NB4 (cell line): ENCODE results near the gene ZSCAN16.

Source experiments
- DNase-seq: peaks from one replicate; pipeline ENCODE4 v3.0.0; 2010; ENCODE audit warnings: low read depth
- H3K4me3 ChIP-seq: one replicate; pipeline ENCODE4 v1.5.1; 2011; ENCODE audit warnings: mild to moderate bottlenecking, low read depth, low read length, moderate library complexity
- MAX ChIP-seq: IDR thresholded peaks from 2 replicates; pipeline ENCODE4 v1.6.1; 2011; ENCODE audit warnings: low read depth, low read length
- MYC ChIP-seq: IDR thresholded peaks from 2 replicates; pipeline ENCODE4 v1.6.1; 2011; ENCODE audit warnings: low read depth, low read length
- POLR2A ChIP-seq: IDR thresholded peaks from 2 replicates; pipeline ENCODE4 v1.6.1; 2011; ENCODE audit warnings: mild to moderate bottlenecking; ENCODE audit not compliant: insufficient read length; ENCODE audit errors: extremely low read depth
- TF ChIP-seq, protein P1 (sequence below): IDR thresholded peaks from one replicate; pipeline ENCODE4 v1.5.1; 2012; ENCODE audit warnings: low read depth, low read length

Gene ZSCAN16

DNA sequence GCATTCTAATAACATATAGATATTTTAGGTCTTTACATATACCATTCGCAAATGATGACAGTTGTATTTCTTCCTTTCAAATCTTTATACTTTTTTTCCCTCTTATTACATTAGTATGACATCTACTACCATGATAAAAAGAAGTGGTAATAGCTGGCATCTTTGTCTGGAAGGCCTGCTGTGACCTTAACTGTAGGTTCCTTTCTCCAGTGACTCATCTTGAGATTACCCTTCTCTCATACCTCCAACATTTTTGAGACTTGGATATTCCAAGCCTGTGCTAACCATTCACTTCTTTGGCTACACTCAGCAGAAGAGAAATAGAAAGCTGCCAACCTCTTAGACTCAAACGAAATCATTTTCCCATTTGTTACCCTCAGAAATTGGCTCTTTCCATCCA, 47.6 kb downstream of the ZSCAN16 start:
- no peak for DNase-seq
- H3K4me3 ChIP-seq, result no peak overlapping the region
- TF ChIP-seq, protein P1, sequence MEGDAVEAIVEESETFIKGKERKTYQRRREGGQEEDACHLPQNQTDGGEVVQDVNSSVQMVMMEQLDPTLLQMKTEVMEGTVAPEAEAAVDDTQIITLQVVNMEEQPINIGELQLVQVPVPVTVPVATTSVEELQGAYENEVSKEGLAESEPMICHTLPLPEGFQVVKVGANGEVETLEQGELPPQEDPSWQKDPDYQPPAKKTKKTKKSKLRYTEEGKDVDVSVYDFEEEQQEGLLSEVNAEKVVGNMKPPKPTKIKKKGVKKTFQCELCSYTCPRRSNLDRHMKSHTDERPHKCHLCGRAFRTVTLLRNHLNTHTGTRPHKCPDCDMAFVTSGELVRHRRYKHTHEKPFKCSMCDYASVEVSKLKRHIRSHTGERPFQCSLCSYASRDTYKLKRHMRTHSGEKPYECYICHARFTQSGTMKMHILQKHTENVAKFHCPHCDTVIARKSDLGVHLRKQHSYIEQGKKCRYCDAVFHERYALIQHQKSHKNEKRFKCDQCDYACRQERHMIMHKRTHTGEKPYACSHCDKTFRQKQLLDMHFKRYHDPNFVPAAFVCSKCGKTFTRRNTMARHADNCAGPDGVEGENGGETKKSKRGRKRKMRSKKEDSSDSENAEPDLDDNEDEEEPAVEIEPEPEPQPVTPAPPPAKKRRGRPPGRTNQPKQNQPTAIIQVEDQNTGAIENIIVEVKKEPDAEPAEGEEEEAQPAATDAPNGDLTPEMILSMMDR, result no peak
- no peak for TF ChIP-seq MYC
- no peak for TF ChIP-seq POLR2A
- no peak for TF ChIP-seq MAX

GRCh38 chr6:28176373-28176772, 52.0 kb downstream of the ZSCAN16 start:
- no peak overlapping the region for H3K4me3 ChIP-seq
- TF ChIP-seq MAX (no peak), POLR2A (no peak), MYC (no peak)
- TF ChIP-seq, protein P1, result no peak
- no peak for DNase-seq
